ENCODE measurements around the gene CCDC171. TPM values are rescaled to one million over a fixed set of nuclear protein-coding genes. Genes with fewer than 3 reads are reported as not detected.

The CCDC171 gene
- total RNA-seq, 2 donors from 2014 or later: 2.3 TPM

DNA sequence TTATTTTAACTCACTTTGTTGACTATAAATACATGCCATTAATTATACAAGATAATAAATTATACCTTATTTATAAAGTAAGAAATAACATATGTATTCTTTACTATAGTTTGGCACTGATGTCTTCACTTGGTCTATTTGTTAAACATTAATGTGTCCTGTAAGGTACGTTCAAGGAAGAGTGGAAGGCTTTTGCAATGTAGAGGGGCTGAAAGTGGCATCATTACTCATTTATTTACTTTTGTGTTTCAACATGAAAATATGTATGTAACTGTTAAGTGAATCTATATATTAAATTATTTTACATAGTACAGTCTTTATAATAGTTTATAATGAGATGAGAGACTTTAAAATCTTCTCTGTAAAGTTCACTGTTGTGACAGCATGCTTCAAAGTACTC, 348.7 kb downstream of the CCDC171 start:
- Histone ChIP-seq H3K4me3 (no peak overlapping the region), H3K27me3 (no peaks in the 10 kb centered on the region), H3K36me3 (no peaks in the 10 kb centered on the region), H3K9me3 (no peaks in the 10 kb centered on the region), H3K27ac (no peak overlapping the region), H3K9ac (ENCODE audit: low read depth in 2 of 2, low read length in 2 of 2) (no peak overlapping the region), H3K4me1 (no peaks in the 10 kb centered on the region)
- TF ChIP-seq, protein P1, sequence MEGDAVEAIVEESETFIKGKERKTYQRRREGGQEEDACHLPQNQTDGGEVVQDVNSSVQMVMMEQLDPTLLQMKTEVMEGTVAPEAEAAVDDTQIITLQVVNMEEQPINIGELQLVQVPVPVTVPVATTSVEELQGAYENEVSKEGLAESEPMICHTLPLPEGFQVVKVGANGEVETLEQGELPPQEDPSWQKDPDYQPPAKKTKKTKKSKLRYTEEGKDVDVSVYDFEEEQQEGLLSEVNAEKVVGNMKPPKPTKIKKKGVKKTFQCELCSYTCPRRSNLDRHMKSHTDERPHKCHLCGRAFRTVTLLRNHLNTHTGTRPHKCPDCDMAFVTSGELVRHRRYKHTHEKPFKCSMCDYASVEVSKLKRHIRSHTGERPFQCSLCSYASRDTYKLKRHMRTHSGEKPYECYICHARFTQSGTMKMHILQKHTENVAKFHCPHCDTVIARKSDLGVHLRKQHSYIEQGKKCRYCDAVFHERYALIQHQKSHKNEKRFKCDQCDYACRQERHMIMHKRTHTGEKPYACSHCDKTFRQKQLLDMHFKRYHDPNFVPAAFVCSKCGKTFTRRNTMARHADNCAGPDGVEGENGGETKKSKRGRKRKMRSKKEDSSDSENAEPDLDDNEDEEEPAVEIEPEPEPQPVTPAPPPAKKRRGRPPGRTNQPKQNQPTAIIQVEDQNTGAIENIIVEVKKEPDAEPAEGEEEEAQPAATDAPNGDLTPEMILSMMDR (IDR thresholded peaks at IDR 0.05): no peak
- no peak for DNase-seq
- intact Hi-C loops (cut with DNase I): no loop called here

DNA sequence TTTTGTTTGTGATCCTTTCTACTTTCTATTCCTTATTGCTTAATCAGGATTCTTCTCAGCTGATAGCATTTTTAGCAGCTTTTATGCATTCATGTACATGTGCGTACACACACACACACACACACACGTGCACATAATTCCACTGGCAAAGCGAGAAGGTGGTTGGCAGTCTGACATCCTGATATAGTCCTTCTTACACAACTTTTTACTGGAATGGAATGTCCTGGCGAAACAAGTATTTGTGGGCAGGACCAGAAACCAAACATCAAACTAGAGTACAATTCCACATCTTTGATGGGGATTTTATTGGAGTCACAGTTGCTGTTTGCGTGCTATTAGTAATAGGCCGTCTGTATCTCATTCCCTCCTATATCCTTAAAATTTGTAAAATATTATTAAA, 356.5 kb downstream of the CCDC171 start:
- intact Hi-C loops (cut with DNase I): no loop called here
- Histone ChIP-seq H3K27ac (no peak overlapping the region), H3K36me3 (no peaks in the 10 kb centered on the region), H3K9ac (ENCODE audit: low read depth in 2 of 2, low read length in 2 of 2) (no peak overlapping the region), H3K4me1 (no peaks in the 10 kb centered on the region), H3K9me3 (no peaks in the 10 kb centered on the region), H3K27me3 (no peaks in the 10 kb centered on the region), H3K4me3 (no peak overlapping the region)
- TF ChIP-seq, protein P1 (IDR thresholded peaks at IDR 0.05): no peak
- DNase-seq: no peak

DNA sequence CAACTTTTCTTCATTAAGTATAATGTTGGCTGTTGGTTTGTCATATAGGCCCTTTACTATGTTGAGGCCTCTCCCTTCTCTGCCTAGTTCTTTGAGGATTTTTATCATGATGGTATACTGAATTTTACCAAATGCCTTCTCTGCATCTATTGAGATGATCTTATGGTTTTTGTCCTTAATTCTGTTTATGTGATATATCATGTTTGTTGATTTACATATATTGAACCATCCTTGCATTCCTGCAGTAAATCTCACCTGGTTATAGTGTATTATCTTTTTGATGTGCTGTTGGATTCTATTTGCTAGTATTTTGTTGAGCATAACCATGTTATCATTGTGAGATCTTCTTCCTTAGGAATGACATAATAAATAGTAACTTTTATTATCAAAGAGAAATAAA, 362.9 kb downstream of the CCDC171 start:
- TF ChIP-seq, protein P1 (IDR thresholded peaks at IDR 0.05): no peak
- Histone ChIP-seq H3K9me3 (no peaks in the 10 kb centered on the region), H3K27ac (no peak overlapping the region), H3K4me1 (no peaks in the 10 kb centered on the region), H3K27me3 (no peaks in the 10 kb centered on the region), H3K4me3 (no peak overlapping the region), H3K9ac (ENCODE audit: low read depth in 2 of 2, low read length in 2 of 2) (no peak overlapping the region), H3K36me3 (no peaks in the 10 kb centered on the region)
- intact Hi-C loops (cut with DNase I): no loop called here
- no peak for DNase-seq

DNA sequence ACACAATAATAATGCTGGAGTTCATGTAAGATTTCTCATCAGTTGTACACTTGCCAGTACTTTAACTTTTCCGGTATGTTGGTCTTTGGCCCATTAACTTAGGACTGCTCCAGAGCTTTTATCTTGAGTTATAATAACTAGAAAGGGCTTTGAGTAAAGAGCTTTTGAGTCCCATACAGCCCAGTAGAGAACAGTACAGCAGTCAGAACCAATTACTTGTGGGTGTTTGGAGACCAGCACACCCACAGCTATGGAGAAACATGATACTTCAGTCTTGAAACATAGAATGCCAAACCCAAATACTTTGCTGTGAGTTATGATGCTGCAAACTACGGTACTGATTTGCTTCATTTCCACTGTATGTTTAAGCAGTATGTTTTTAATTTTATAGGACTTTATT, 374.3 kb downstream of the CCDC171 start:
- TF ChIP-seq, protein P1 (IDR thresholded peaks at IDR 0.05): no peak
- DNase-seq: no peak
- no peak overlapping the region for H3K4me3 ChIP-seq
- no peak overlapping the region for H3K9ac ChIP-seq (ENCODE audit: low read depth in 2 of 2, low read length in 2 of 2)
- H3K4me1 ChIP-seq: no peaks in the 10 kb centered on the region
- no peak overlapping the region for H3K27ac ChIP-seq
- H3K27me3 ChIP-seq: no peaks in the 10 kb centered on the region
- no peaks in the 10 kb centered on the region for H3K36me3 ChIP-seq
- intact Hi-C loops (cut with DNase I): no loop called here
- H3K9me3 ChIP-seq: no peaks in the 10 kb centered on the region

DNA sequence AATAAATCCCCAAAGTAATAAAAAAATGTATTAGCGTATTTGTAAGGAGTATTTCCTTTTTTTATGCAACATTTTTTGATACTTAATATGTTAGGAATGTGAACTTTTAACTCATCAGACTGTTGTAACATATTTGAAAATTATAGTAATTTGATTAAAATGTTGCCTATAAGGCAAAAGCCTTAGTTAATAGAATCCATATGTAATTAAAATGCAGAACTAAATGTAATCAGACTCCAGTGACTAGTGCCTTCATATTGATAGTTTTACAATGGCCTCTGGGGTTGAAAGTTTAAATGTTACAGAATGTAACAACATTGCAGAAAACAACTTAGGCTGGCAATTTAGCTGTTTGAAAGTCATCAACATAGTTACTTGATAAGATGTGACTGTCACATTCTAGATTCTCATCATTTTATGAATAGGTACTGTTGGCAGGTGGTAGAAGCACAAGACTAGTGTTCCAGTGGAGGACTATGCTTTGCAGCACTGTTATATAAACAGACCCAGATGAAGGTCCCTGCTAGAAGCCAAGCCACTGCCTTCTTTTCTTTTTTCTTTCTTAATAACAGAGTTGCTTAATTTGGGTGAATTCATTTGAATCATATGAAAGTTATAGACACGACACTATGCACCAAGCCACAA, 382.9 kb downstream of the CCDC171 start:
- Histone ChIP-seq H3K9ac (ENCODE audit: low read depth in 2 of 2, low read length in 2 of 2) (no peak overlapping the region), H3K4me3 (no peak overlapping the region), H3K27me3 (no peaks in the 10 kb centered on the region), H3K9me3 (no peaks in the 10 kb centered on the region), H3K27ac (no peak overlapping the region), H3K36me3 (no peaks in the 10 kb centered on the region), H3K4me1 (no peaks in the 10 kb centered on the region)
- TF ChIP-seq, protein P1 (IDR thresholded peaks at IDR 0.05): no peak
- no peak for DNase-seq
- intact Hi-C loops (cut with DNase I): no loop called here

Data from colonic mucosa (tissue), 4 donors.